ENCODE results near the gene HAO2.

The HAO2 gene

GRCh38 chr1:119420638-119421037 is 52.1 kb downstream of the HAO2 start:
- no peak for DNase-seq (ENCODE audit: low read depth)
- H3K4me3 ChIP-seq (ENCODE audit: low read depth, low read length) = no peak overlapping the region

GRCh38 chr1:119422631-119423030 is 54.0 kb downstream of the HAO2 start:
- no peak for DNase-seq (ENCODE audit: low read depth)
- H3K4me3 ChIP-seq (ENCODE audit: low read depth, low read length) = no peak overlapping the region

GRCh38 chr1:119428991-119429390 is 60.4 kb downstream of the HAO2 start:
- no peak for DNase-seq (ENCODE audit: low read depth)
- H3K4me3 ChIP-seq (ENCODE audit: low read depth, low read length) = no peak overlapping the region

- DNase-seq (ENCODE audit: low read depth) = no peak
- no peak overlapping the region for H3K4me3 ChIP-seq (ENCODE audit: low read depth, low read length)
These were observed 61.1 kb downstream of the HAO2 start for GRCh38 chr1:119429687-119430086.

- H3K4me3 ChIP-seq (ENCODE audit: low read depth, low read length) = no peak overlapping the region
- DNase-seq (ENCODE audit: low read depth) = no peak
These were observed 61.9 kb downstream of the HAO2 start for GRCh38 chr1:119430486-119430885.

GRCh38 chr1:119431836-119432235 is 63.3 kb downstream of the HAO2 start:
- no peak for DNase-seq (ENCODE audit: low read depth)
- H3K4me3 ChIP-seq (ENCODE audit: low read depth, low read length) = no peak overlapping the region

GRCh38 chr1:119435052-119435451 is 66.5 kb downstream of the HAO2 start:
- no peak for DNase-seq (ENCODE audit: low read depth)
- H3K4me3 ChIP-seq (ENCODE audit: low read depth, low read length) = no peak overlapping the region

- no peak overlapping the region for H3K4me3 ChIP-seq (ENCODE audit: low read depth, low read length)
- no peak for DNase-seq (ENCODE audit: low read depth)
These were observed 70.2 kb downstream of the HAO2 start for GRCh38 chr1:119438761-119439160.

- no peak for DNase-seq (ENCODE audit: low read depth)
- H3K4me3 ChIP-seq (ENCODE audit: low read depth, low read length) = no peak overlapping the region
These were observed 72.2 kb downstream of the HAO2 start for GRCh38 chr1:119440721-119441307.

- DNase-seq (ENCODE audit: low read depth) = no peak
- H3K4me3 ChIP-seq (ENCODE audit: low read depth, low read length) = no peak overlapping the region
These were observed 74.2 kb downstream of the HAO2 start for GRCh38 chr1:119442756-119443155.

Measured in skeletal muscle cell (primary cell).